Subcutaneous abdominal adipose tissue (tissue), 5 donors: ENCODE results near the gene IDI2.

Experiments used
- H3K27ac ChIP-seq: one replicate; pipeline ENCODE4 v1.7.0; 2013; ENCODE audit warnings: low read depth, mild to moderate bottlenecking, inconsistent platforms, low read length, moderate library complexity
- H3K27me3 ChIP-seq, 5 donors: one replicate each; pipeline ENCODE4 v1.7.0; 2013; ENCODE audit warnings: low read length in 5 of 5, inconsistent platforms in 1 of 5; ENCODE audit not compliant: control insufficient read depth in 5 of 5, insufficient read depth in 4 of 5
- H3K36me3 ChIP-seq, 5 donors: one replicate each; pipeline ENCODE4 v1.7.0; 2013; ENCODE audit warnings: low read length in 5 of 5; ENCODE audit not compliant: control insufficient read depth in 5 of 5, insufficient read depth in 5 of 5
- H3K4me1 ChIP-seq, 5 donors: one replicate each; pipeline ENCODE4 v1.7.0; 2013; ENCODE audit warnings: low read length in 5 of 5, mild to moderate bottlenecking in 3 of 5, moderate library complexity in 1 of 5; ENCODE audit not compliant: control insufficient read depth in 5 of 5, insufficient read depth in 5 of 5
- H3K4me3 ChIP-seq, 5 donors: one replicate each; pipeline ENCODE4 v1.7.0; 2013; ENCODE audit warnings: low read length in 5 of 5, low read depth in 1 of 5
- H3K9ac ChIP-seq, 5 donors: one replicate each; pipeline ENCODE4 v1.7.0; 2013; ENCODE audit warnings: low read length in 5 of 5, mild to moderate bottlenecking in 4 of 5, moderate library complexity in 3 of 5
- H3K9me3 ChIP-seq, 5 donors: one replicate each; pipeline ENCODE4 v1.7.0; 2013; ENCODE audit warnings: low read length in 5 of 5; ENCODE audit not compliant: control insufficient read depth in 5 of 5
- donor health status: healthy.
- donor health status: healthy.
- donor health status: healthy.
- donor health status: healthy.
- donor health status: healthy.

Gene IDI2

DNA sequence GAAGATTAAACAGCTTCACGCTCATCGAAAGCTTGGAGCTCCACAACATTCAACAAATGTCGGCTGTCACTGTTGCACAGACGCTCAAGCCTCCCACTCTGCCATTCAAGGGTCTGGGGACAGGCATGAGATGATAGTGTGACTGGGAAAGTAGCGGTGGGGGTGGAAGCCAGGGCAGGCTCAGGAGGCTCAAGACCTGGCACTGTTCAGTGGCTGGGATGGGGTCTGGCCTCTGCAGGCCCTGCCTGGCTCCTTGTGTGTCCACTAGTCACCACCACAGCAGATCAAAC, 50.9 kb downstream of the IDI2 start:
- Histone ChIP-seq H3K9ac (no peak overlapping the region), H3K27me3 (no peaks in the 10 kb centered on the region), H3K4me3 (no peak overlapping the region), H3K9me3 (peaks cover 0 to 19% (median 11%) of the 10 kb centered on the region in 5 donors), H3K4me1 (peaks cover 4 to 24% (median 20%) of the 10 kb centered on the region in 5 donors), H3K36me3 (no peaks in the 10 kb centered on the region), H3K27ac (no peak overlapping the region)

DNA sequence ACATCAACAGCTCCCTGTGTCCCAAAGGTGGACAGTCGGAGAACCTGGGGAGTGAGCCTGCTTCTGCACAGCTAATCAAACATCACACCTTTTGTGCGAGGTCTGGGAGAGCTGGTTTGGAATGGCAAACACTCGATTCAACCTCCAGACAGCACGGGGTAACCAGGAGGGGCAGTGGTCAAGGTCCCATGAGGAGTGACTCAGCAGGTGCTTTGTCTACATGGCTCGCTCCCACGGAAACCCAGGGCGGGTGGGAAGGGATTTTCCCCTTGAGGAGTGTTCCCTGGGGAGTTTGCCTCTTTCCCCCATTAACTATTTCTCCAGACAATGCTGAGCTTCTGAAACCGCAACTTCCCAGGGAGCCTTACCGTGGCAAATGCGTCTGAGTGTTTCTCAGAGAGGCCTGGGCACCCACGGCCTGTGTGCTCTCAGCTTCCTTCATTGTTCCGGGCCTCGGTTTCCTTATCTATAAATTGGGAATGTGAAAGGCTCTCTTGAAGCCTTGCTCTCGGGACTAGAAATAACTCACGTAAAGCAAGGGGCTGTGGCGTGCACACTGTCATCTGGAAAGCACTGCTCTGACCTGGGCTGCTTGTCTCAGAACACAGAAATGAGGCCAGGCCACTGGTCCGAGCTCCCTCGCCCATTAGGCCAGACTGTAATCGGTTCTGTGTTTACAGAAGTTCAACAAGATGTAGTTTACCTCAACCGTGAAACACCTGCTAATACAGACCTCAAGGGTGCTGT, 51.4 kb downstream of the IDI2 start:
- H3K9me3 ChIP-seq: peaks cover 0 to 14% (median 7%) of the 10 kb centered on the region in 5 donors
- no peak overlapping the region for H3K4me3 ChIP-seq
- H3K4me1 ChIP-seq: peaks cover 4 to 25% (median 20%) of the 10 kb centered on the region in 5 donors
- no peak overlapping the region for H3K27ac ChIP-seq
- H3K36me3 ChIP-seq: no peaks in the 10 kb centered on the region
- no peak overlapping the region for H3K9ac ChIP-seq
- H3K27me3 ChIP-seq: no peaks in the 10 kb centered on the region

DNA sequence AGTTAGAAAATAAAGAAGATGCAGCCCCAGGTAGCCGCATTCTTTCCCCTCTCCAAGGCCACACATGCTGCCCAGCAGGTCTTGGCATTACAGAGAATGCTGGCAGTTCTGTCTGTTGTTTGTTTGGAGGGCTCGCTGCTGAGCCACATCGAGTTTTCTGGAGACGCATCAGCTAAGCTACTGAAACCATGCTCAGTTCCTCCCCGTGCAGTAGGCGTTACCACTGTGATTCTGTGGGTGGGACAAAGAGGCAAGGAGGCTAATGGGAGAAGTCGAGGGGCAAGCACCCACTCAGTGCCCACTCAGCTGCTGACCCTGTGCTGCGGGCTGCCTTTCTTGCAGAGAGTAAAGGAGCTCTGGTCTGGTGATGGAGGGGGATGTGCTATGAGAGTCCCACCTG, 52.9 kb downstream of the IDI2 start:
- Histone ChIP-seq H3K9me3 (peaks cover 0 to 6% (median 2%) of the 10 kb centered on the region in 5 donors), H3K4me1 (peaks cover 4 to 25% (median 23%) of the 10 kb centered on the region in 5 donors), H3K4me3 (no peak overlapping the region), H3K9ac (no peak overlapping the region), H3K36me3 (no peaks in the 10 kb centered on the region), H3K27me3 (no peaks in the 10 kb centered on the region), H3K27ac (no peak overlapping the region)

DNA sequence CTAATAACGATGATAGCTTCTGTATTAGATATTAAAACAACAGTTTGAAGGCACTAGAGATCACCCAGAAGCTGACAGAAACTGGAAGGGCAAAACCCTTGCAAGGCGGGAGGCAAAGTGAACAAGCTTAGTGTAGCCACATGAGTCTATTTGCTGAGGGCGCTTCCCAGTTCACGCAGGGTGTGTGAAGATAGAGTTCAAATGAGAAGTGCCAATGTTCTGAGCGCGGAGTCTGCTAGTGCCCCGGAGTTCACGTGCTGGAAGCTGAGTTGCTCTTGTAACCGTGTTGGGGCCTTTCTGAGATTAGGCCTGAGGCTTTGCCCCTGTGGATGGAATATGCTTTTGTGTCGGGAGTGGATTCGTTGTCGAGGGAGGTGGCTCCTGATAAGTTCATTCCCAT, 54.0 kb downstream of the IDI2 start:
- Histone ChIP-seq H3K4me3 (peak overlapping the region in 3 of 5 donors; percentile 18 to 35 (median 22)), H3K27me3 (no peaks in the 10 kb centered on the region), H3K27ac (peak overlapping the region; percentile 50), H3K9me3 (peaks cover 0 to 6% (median 1%) of the 10 kb centered on the region in 5 donors), H3K36me3 (no peaks in the 10 kb centered on the region), H3K4me1 (peaks cover 4 to 25% (median 23%) of the 10 kb centered on the region in 5 donors), H3K9ac (no peak overlapping the region)

DNA sequence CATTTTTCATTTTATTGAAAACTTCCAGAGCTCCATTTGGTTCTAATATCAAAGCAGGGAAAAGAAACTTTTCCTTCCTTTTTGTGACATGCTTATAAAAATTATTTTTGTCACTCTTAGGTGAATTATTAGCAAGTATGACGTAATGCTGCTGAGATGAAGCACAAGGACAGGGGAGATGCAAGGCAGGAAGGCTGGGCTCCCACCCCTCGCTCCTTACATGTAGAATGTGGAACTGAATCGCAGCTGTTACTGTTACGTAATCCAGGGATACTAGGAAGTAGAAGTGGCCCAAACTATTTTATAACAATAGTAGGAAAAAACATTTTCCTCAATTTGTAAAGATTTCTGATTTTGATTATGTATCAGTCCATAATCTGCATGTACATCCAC, 54.5 kb downstream of the IDI2 start:
- Histone ChIP-seq H3K9me3 (peaks cover 0 to 3% (median 0%) of the 10 kb centered on the region in 5 donors), H3K36me3 (no peaks in the 10 kb centered on the region), H3K27me3 (no peaks in the 10 kb centered on the region), H3K9ac (peak overlapping the region in 1 of 5 donors; percentile 27), H3K27ac (peak overlapping the region; percentile 50), H3K4me3 (peak overlapping the region in 4 of 5 donors; percentile 18 to 35 (median 34)), H3K4me1 (peaks cover 4 to 25% (median 23%) of the 10 kb centered on the region in 5 donors)

DNA sequence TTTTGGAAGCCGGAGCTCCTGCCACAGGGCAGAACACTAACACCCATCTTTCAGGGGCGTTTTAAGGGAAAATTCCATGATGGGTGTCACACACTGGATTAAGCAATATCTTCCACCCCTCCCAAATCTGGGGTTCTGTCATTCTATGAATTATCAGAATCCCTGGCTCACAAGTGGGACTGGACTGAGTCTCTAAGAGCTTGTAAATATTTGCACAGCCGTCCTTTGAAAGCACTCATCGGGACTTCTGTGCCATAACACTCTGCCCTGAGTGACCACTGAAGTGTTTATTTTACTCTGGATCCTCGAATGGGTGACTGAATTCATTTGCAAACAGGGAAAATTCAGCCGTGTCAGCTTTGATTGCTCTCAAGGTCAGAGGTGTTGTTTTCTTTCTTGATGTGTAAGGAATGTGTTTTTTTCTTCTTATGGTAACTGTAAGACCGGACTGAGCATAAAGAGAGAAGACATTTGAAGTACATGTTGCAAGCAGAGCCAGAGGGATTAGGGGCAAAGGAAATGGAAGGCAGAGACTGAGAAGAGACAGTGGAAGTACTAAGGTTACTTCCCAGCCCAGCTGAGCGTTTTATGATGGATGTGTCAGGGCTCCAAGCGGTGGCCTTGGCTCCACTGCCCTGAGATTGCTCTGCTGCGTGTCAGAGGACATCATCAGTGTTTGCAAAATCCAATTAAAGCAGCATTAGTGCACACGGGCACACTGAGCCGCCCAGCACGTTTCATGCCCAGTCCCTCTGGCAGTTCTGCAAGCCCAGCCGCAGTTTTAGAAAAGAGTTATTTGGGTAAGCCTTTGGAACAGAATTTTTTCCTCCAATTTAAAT, 55.1 kb downstream of the IDI2 start:
- Histone ChIP-seq H3K4me1 (peaks cover 4 to 25% (median 23%) of the 10 kb centered on the region in 5 donors), H3K27me3 (no peaks in the 10 kb centered on the region), H3K9ac (peak overlapping the region in 2 of 5 donors; percentile 27 to 41), H3K27ac (peak overlapping the region; percentile 50), H3K9me3 (peaks cover 0 to 3% (median 0%) of the 10 kb centered on the region in 5 donors), H3K36me3 (no peaks in the 10 kb centered on the region), H3K4me3 (peak overlapping the region; percentile 18 to 35 (median 33))

DNA sequence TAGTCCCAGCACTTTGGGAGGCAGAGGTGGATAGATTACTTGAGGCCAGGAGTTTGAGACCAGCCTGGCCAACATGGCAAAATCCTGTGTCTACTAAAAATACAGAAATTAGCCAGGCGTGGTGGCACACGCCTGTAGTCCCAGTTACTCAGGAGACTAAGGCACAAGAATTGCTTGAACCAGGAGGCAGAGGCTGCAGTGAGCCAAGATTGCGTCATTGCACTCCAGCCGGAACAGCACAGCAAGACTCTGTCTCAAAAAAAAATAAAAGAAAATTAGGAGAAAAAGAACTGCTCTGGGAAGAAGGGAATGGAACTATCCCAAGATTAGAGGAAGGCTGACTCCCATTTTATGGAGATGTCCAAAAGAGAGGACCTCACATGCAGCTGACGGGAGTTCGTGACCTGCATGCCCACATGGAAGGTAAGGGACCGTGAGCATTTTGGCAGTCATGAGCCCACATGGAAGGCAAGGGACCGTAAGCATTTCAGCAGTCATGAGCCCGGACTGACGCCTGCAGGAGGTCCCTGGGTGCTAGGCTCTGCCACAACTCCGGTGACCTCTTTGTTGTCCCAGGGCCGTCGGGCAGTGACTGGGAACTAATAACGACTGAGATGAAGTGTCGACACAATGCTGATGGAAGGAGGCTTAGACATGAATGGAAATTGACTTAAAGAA, 56.0 kb downstream of the IDI2 start:
- H3K27ac ChIP-seq: peak overlapping the region; percentile 50
- H3K4me3 ChIP-seq: no peak overlapping the region
- peaks cover 4 to 25% (median 23%) of the 10 kb centered on the region in 5 donors for H3K4me1 ChIP-seq
- H3K9me3 ChIP-seq: peaks cover 0 to 3% (median 0%) of the 10 kb centered on the region in 5 donors
- H3K36me3 ChIP-seq: no peaks in the 10 kb centered on the region
- H3K27me3 ChIP-seq: no peaks in the 10 kb centered on the region
- no peak overlapping the region for H3K9ac ChIP-seq
